CD8-positive, alpha-beta memory T cell (primary cell): ENCODE results near the gene MAP2K5. TPM values are rescaled to one million over a fixed set of nuclear protein-coding genes. Genes with fewer than 3 reads are reported as not detected.

ENCODE experiments used
- CTCF ChIA-PET: fragments of 350-600 bp; sonication (Branson Sonifier 250); formaldehyde crosslinking; loops from one replicate; lab custom pipeline; 2021; ENCODE audit warnings: antibody characterized with exemption; lab: Charles Lee
- POLR2A ChIA-PET: fragments of 350-600 bp; sonication (Branson Sonifier 250); formaldehyde crosslinking; loops from one replicate; lab custom pipeline; 2021; ENCODE audit warnings: antibody characterized with exemption; lab: Charles Lee
- DNase-seq, 5 donors: peaks; one replicate each; pipeline versions ENCODE4 v3.0.0 to v3.0.0-alpha.2; 2020 to 2022; ENCODE audit warnings: mixed read lengths in 1 of 5
- H3K27ac ChIP-seq: one replicate; pipeline ENCODE4 v1.7.0; 2013; ENCODE audit warnings: low read depth, mild to moderate bottlenecking, low read length, moderate library complexity
- H3K27me3 ChIP-seq: 2 replicates; pipeline ENCODE4 v1.7.0; 2013; ENCODE audit warnings: low read length, mild to moderate bottlenecking; ENCODE audit not compliant: insufficient read depth, poor library complexity, severe bottlenecking
- H3K36me3 ChIP-seq: 2 replicates; pipeline ENCODE4 v1.7.0; 2013; ENCODE audit warnings: mild to moderate bottlenecking, low read length, moderate library complexity; ENCODE audit not compliant: insufficient read depth
- H3K4me1 ChIP-seq: 2 replicates; pipeline ENCODE4 v1.7.0; 2013; ENCODE audit warnings: mild to moderate bottlenecking, low read length, moderate library complexity; ENCODE audit not compliant: insufficient read depth
- H3K4me3 ChIP-seq: 2 replicates; pipeline ENCODE4 v1.7.0; 2013; ENCODE audit warnings: mild to moderate bottlenecking, low read length
- H3K9me3 ChIP-seq: 2 replicates; pipeline ENCODE4 v1.7.0; 2013; ENCODE audit warnings: mild to moderate bottlenecking, low read length
- H3K27ac Mint-ChIP-seq, 8 donors: one replicate each; pipeline ENCODE4 v1.8.0; 2020 to 2021; ENCODE audit warnings: mixed read lengths in 8 of 8, mild to moderate bottlenecking in 6 of 8, inconsistent platforms in 3 of 8, moderate library complexity in 3 of 8
- H3K27me3 Mint-ChIP-seq, 2 donors: one replicate each; pipeline ENCODE4 v1.8.0; 2020 to 2021; ENCODE audit warnings: mixed read lengths in 2 of 2, mild to moderate bottlenecking in 1 of 2, moderate library complexity in 1 of 2
- H3K36me3 Mint-ChIP-seq, 3 donors: one replicate each; pipeline ENCODE4 v1.8.0; 2020 to 2021; ENCODE audit warnings: mixed read lengths in 3 of 3, inconsistent platforms in 1 of 3, mild to moderate bottlenecking in 1 of 3
- H3K4me1 Mint-ChIP-seq, 3 donors: one replicate each; pipeline ENCODE4 v1.8.0; 2020 to 2021; ENCODE audit warnings: mixed read lengths in 3 of 3, inconsistent platforms in 1 of 3, mild to moderate bottlenecking in 1 of 3
- H3K4me3 Mint-ChIP-seq, 7 donors: one replicate each; pipeline ENCODE4 v1.8.0; 2020 to 2021; ENCODE audit warnings: mixed read lengths in 7 of 7, mild to moderate bottlenecking in 6 of 7, moderate library complexity in 4 of 7, inconsistent platforms in 2 of 7
- H3K9me3 Mint-ChIP-seq, 5 donors: one replicate each; pipeline ENCODE4 v1.8.0; 2020 to 2022; ENCODE audit warnings: mixed read lengths in 5 of 5, mild to moderate bottlenecking in 3 of 5, moderate library complexity in 2 of 5, inconsistent platforms in 1 of 5
- polyA plus RNA-seq: library from polyadenylated mRNA; unstranded; fragments of 300-500 nt; fragmentation: Illumina TruSeq; gene quantifications from one replicate; pipeline ENCODE4 v1.2.3, GENCODE V29; 2021
- total RNA-seq, 2 experiments: library from RNA; stranded (reverse); gene quantifications; one replicate each; pipeline ENCODE4 v1.2.3, GENCODE V29; 2021

Gene MAP2K5
- total and polyA plus RNA-seq, 3 experiments from 2014 or later = 20.0 to 21.4 (median 20.1) TPM

DNA sequence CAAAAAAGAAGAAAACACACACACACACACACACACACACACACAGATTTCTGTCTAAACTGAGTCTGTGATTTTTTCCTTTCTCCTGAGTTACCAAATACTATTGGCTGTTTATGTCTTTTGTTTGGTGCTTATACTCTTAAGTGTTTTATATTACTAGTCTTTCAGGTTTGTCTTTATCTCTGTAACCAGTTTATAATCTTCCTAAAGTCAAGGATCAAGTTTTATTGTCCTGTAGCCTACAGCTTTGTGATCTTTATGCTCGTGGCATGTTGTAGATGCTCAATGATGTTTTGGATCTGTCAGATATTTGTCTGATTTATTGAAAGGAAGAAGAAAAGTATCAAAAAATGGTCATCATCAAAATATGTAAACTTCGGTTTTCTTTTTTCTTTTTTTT is 4.6 kb downstream of the MAP2K5 start:
- Mint-ChIP-seq H3K36me3 (peaks cover 3 to 54% (median 13%) of the 10 kb centered on the region in 3 donors), H3K27ac (peak overlapping the region in 2 of 8 donors; percentile 15 to 77), H3K4me1 (peaks cover 37 to 64% (median 51%) of the 10 kb centered on the region in 3 donors), H3K27me3 (no peaks in the 10 kb centered on the region), H3K9me3 (no peaks in the 10 kb centered on the region), H3K4me3 (peak overlapping the region in 1 of 7 donors; percentile 71)
- POLR2A ChIA-PET = no interaction called here
- CTCF ChIA-PET = no interaction called here
- no peak overlapping the region for H3K27ac ChIP-seq
- no peaks in the 10 kb centered on the region for H3K27me3 ChIP-seq
- H3K9me3 ChIP-seq = no peaks in the 10 kb centered on the region
- H3K36me3 ChIP-seq = peaks cover 14% of the 10 kb centered on the region
- no peak overlapping the region for H3K4me3 ChIP-seq
- DNase-seq = no peak
- H3K4me1 ChIP-seq = peaks cover 24% of the 10 kb centered on the region

DNA sequence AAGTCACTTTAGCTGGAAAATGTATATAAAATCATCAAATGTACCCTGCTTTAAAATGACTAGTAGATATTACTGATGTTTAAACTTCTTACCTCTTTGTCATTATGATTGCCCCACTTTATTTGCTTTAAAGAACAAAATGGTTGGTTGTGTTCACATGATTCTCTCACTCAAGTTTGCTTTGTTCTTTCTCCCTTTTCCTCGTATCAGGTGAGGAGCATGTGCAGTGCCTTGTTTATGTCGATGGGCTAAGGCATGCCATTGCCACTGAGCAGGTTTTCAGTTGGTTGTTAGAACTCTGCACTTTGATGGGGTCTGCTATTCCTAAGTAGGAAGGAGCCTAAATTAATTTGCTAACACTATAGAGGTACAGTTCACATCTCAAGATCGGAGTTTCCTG is 5.3 kb downstream of the MAP2K5 start:
- Histone ChIP-seq H3K4me3 (no peak overlapping the region), H3K4me1 (peaks cover 24% of the 10 kb centered on the region), H3K27me3 (no peaks in the 10 kb centered on the region), H3K27ac (no peak overlapping the region), H3K36me3 (peaks cover 14% of the 10 kb centered on the region), H3K9me3 (no peaks in the 10 kb centered on the region)
- DNase-seq = no peak
- H3K9me3 Mint-ChIP-seq = no peaks in the 10 kb centered on the region
- peak overlapping the region in 2 of 8 donors; percentile 5 to 24 for H3K27ac Mint-ChIP-seq
- peak overlapping the region in 1 of 7 donors; percentile 34 for H3K4me3 Mint-ChIP-seq
- H3K27me3 Mint-ChIP-seq = no peaks in the 10 kb centered on the region
- POLR2A ChIA-PET = no interaction called here
- CTCF ChIA-PET = no interaction called here
- H3K4me1 Mint-ChIP-seq = peaks cover 37 to 63% (median 51%) of the 10 kb centered on the region in 3 donors
- H3K36me3 Mint-ChIP-seq = peaks cover 3 to 56% (median 13%) of the 10 kb centered on the region in 3 donors

DNA sequence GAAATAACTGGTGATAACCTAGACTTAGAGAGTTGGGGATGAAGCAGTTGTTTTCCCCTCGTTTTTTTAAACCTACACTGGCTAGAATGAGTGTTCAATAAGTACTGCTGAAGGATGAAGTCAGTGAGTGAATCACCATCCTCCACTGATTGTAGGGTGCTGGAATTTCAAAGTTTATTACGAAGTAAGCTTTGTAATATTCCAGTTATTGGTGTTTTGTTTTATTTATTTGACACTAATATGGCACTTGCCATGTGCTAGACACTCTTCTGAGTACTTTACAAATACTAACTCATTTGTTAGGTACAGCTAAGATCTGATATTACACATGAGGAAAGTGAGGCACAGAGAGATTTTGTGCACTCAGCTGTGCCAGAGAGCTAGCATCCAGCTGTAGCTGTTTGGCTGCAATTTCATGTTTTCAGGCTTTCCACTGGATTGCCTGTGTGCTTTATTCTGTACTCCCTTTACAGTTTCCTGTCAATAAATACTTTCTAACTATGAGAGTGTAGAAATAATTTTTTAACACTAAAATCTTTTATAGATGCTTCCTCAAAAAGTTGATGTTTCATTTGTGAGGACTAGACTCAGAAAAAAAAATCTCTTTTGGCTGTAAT is 5.8 kb downstream of the MAP2K5 start:
- H3K27ac Mint-ChIP-seq = peak overlapping the region in 1 of 8 donors; percentile 24

DNA sequence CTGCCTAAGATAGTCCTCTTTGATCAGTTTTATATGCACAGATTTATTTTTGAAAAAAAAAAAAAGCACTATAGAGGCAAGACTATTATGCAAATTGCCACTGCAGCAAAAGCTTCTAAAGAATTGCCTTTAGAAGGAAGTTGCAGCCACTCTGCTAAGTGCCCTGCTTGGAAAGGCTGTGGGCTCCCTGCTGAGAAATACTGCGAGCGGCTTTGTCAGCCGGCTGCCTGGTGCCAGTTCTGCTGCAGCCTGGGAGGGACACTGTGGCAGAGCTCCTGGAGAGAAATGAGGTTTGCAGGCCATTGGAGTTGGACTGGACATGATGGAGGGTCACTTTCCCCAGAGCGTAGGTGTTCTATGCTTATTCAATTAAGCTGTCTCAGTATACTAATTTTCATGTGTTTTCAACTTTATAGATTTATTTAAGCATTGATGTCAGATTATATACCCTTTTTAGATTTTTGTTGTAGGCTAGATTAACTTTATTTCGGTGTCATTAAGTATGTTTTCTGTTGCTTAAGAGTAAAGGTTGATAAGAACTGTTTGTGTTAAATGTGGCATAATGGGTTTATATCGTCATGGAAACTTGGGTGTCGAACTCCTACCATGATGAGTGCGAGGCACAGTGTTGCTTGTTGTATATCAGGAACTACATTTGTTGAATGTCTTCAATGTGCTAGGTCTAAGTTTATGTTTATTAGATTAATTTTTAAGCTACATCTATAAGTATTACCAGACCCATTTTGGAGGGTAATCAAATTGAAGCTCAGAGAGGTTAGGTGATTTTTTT is 6.6 kb downstream of the MAP2K5 start:
- Mint-ChIP-seq H3K27me3 (no peaks in the 10 kb centered on the region), H3K36me3 (peaks cover 3 to 58% (median 13%) of the 10 kb centered on the region in 3 donors), H3K4me3 (no peak overlapping the region), H3K4me1 (peaks cover 25 to 51% (median 41%) of the 10 kb centered on the region in 3 donors), H3K9me3 (no peaks in the 10 kb centered on the region), H3K27ac (peak overlapping the region in 2 of 8 donors; percentile 22 to 61)
- ChIA-PET CTCF (no interaction called here), POLR2A (no interaction called here)
- Histone ChIP-seq H3K36me3 (peaks cover 14% of the 10 kb centered on the region), H3K9me3 (no peaks in the 10 kb centered on the region), H3K4me3 (no peak overlapping the region), H3K27ac (no peak overlapping the region), H3K27me3 (no peaks in the 10 kb centered on the region), H3K4me1 (peaks cover 12% of the 10 kb centered on the region)
- DNase-seq = no peak

More for the DNA sequence above, 5.8 kb downstream of the MAP2K5 start:
- no peak overlapping the region for H3K4me3 ChIP-seq
- peaks cover 3 to 58% (median 13%) of the 10 kb centered on the region in 3 donors for H3K36me3 Mint-ChIP-seq
- H3K27me3 Mint-ChIP-seq = no peaks in the 10 kb centered on the region
- H3K4me1 ChIP-seq = peaks cover 20% of the 10 kb centered on the region
- peaks cover 32 to 58% (median 48%) of the 10 kb centered on the region in 3 donors for H3K4me1 Mint-ChIP-seq
- DNase-seq = no peak
- ChIA-PET POLR2A (no interaction called here), CTCF (no interaction called here)
- no peaks in the 10 kb centered on the region for H3K9me3 ChIP-seq
- no peak overlapping the region for H3K27ac ChIP-seq
- no peaks in the 10 kb centered on the region for H3K27me3 ChIP-seq
- H3K9me3 Mint-ChIP-seq = no peaks in the 10 kb centered on the region
- peaks cover 14% of the 10 kb centered on the region for H3K36me3 ChIP-seq
- no peak overlapping the region for H3K4me3 Mint-ChIP-seq

DNA sequence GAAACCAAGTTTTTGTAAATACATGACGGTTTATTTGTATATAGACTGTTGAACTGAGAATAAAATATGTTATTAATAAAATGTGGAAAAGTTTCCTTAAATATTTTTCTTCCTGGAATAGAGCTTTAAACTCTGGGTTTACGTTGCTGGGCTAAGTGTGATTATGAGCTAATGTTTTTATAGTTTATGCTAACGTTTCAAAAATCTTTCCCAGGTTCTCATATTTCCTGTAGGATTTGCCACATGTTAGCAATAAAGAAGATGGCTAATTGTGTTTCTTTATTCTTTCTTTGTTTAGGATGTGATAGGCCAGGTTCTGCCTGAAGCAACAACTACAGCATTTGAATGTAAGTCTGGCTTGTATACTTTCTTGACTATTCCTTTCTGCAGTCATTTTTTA is 7.2 kb downstream of the MAP2K5 start:
- Mint-ChIP-seq H3K27ac (peak overlapping the region in 2 of 8 donors; percentile 14 to 67), H3K36me3 (peaks cover 10 to 60% (median 16%) of the 10 kb centered on the region in 3 donors), H3K9me3 (no peaks in the 10 kb centered on the region), H3K4me1 (peaks cover 21 to 48% (median 38%) of the 10 kb centered on the region in 3 donors), H3K4me3 (no peak overlapping the region), H3K27me3 (no peaks in the 10 kb centered on the region)
- ChIA-PET POLR2A (no interaction called here), CTCF (no interaction called here)
- Histone ChIP-seq H3K27ac (no peak overlapping the region), H3K4me1 (peaks cover 8% of the 10 kb centered on the region), H3K4me3 (no peak overlapping the region), H3K9me3 (no peaks in the 10 kb centered on the region), H3K27me3 (no peaks in the 10 kb centered on the region), H3K36me3 (peaks cover 14% of the 10 kb centered on the region)
- DNase-seq = no peak

DNA sequence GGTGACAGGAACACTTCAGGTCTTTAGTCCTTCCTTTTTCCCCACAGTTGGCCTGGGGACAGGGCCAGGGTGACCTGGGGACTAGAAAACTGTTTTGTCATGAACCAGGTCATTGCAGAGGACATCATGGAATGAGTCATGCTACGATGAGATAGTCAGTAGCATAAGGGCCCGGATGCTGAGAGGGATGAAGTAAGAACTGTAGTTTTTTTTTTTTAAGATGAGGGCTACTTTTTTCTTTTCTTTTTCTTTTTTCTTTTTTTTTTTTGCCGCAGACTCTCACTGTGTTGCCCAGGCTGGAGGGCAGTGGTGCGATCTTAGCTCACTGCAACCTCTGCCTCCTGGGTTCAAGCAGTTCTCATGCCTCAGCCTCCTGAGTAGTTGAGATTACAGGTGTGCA is 8.0 kb downstream of the MAP2K5 start:
- H3K36me3 ChIP-seq = peaks cover 14% of the 10 kb centered on the region
- Mint-ChIP-seq H3K9me3 (no peaks in the 10 kb centered on the region), H3K4me3 (no peak overlapping the region), H3K27ac (no peak overlapping the region), H3K36me3 (peaks cover 13 to 61% (median 21%) of the 10 kb centered on the region in 3 donors), H3K27me3 (no peaks in the 10 kb centered on the region), H3K4me1 (peaks cover 20 to 44% (median 37%) of the 10 kb centered on the region in 3 donors)
- no peak overlapping the region for H3K27ac ChIP-seq
- H3K4me3 ChIP-seq = no peak overlapping the region
- ChIA-PET POLR2A (no interaction called here), CTCF (no interaction called here)
- H3K27me3 ChIP-seq = no peaks in the 10 kb centered on the region
- peaks cover 4% of the 10 kb centered on the region for H3K4me1 ChIP-seq
- DNase-seq = no peak
- H3K9me3 ChIP-seq = no peaks in the 10 kb centered on the region

DNA sequence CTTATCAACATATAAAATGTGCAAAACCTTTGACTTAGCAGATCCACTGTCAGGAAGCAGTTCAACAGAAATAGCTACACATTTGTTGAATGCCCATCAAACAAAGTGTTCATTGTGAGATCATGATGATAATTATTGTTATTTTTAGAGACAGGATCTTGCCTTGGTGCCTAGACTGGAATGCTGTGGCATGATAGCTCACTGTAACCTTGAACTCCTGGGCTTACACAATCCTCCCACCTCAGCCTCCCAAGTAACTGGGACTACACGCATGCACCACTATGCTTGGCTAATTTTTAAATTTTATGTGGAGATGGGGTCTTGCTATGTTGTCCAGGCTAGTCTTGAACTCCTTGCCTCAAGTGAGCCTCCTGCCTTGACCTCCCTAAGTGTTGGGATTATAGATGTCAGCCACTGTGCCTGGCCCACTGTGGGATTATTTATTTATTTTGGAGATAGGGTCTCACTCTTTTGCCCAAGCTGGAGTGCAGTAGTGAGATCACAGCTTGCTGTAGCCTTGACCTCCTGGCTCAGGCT is 8.8 kb downstream of the MAP2K5 start:
- no peak overlapping the region for H3K27ac Mint-ChIP-seq
- peaks cover 10% of the 10 kb centered on the region for H3K36me3 ChIP-seq
- POLR2A ChIA-PET = no interaction called here

DNA sequence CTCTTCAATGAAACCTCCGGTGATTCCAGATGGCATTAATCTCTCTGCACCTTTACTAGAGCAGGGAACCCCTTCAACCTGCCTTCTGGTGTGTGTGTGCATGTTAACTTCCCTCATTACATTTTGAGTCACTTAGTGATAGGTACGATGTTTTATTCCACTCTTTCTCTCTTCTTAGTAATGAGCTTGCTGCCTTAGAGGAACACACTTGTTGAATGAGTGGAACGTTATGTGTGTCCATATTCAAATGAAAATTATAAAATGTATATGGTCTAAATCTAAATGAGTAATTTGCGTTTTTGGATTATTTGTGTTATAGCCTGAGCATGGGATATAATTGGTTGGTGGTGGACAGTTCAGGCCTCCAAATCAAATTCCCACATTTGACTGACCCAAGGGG is 12.1 kb downstream of the MAP2K5 start:
- Mint-ChIP-seq H3K4me1 (peaks cover 14 to 32% (median 29%) of the 10 kb centered on the region in 3 donors), H3K27me3 (no peaks in the 10 kb centered on the region), H3K9me3 (peaks cover 0 to 2% (median 0%) of the 10 kb centered on the region in 5 donors), H3K27ac (peak overlapping the region in 1 of 8 donors; percentile 24), H3K36me3 (peaks cover 30 to 69% (median 33%) of the 10 kb centered on the region in 3 donors), H3K4me3 (no peak overlapping the region)
- no peaks in the 10 kb centered on the region for H3K27me3 ChIP-seq
- H3K4me3 ChIP-seq = no peak overlapping the region
- CTCF ChIA-PET = no interaction called here
- no peak overlapping the region for H3K27ac ChIP-seq
- POLR2A ChIA-PET = no interaction called here
- no peaks in the 10 kb centered on the region for H3K9me3 ChIP-seq
- no peaks in the 10 kb centered on the region for H3K36me3 ChIP-seq
- H3K4me1 ChIP-seq = no peaks in the 10 kb centered on the region
- DNase-seq = no peak

More for the DNA sequence above, 8.8 kb downstream of the MAP2K5 start:
- CTCF ChIA-PET = no interaction called here
- Histone ChIP-seq H3K9me3 (no peaks in the 10 kb centered on the region), H3K4me1 (peaks cover 4% of the 10 kb centered on the region), H3K27ac (no peak overlapping the region), H3K4me3 (no peak overlapping the region), H3K27me3 (no peaks in the 10 kb centered on the region)
- Mint-ChIP-seq H3K4me1 (peaks cover 17 to 41% (median 31%) of the 10 kb centered on the region in 3 donors), H3K4me3 (no peak overlapping the region), H3K9me3 (no peaks in the 10 kb centered on the region), H3K27me3 (no peaks in the 10 kb centered on the region), H3K36me3 (peaks cover 13 to 58% (median 20%) of the 10 kb centered on the region in 3 donors)
- DNase-seq = no peak
